H9 (cell line): ENCODE results near the gene SRRM3. TPM values are rescaled to one million over a fixed set of nuclear protein-coding genes. Genes with fewer than 3 reads are reported as not detected.

Experiments
- DNase-seq: peaks from one replicate; pipeline ENCODE4 v3.0.0-alpha.2; 2017
- H2AFZ ChIP-seq: one replicate; pipeline ENCODE4 v1.6.1; 2013; ENCODE audit warnings: mild to moderate bottlenecking, low read length, control low read depth, moderate library complexity
- H2AK5ac ChIP-seq: 2 replicates; pipeline ENCODE4 v1.6.1; 2013; ENCODE audit warnings: low read length, control low read depth, mixed read lengths; ENCODE audit not compliant: insufficient read length
- H2BK120ac ChIP-seq: one replicate; pipeline ENCODE4 v1.6.1; 2013; ENCODE audit warnings: low read depth, mild to moderate bottlenecking, low read length, control low read depth, inconsistent platforms; ENCODE audit not compliant: poor library complexity, severe bottlenecking
- H2BK12ac ChIP-seq: 2 replicates; pipeline ENCODE4 v1.6.1; 2013; ENCODE audit warnings: low read length, control low read depth, mixed read lengths, low read depth; ENCODE audit not compliant: insufficient read length
- H2BK15ac ChIP-seq: 2 replicates; pipeline ENCODE4 v1.6.1; 2013; ENCODE audit warnings: low read depth, low read length, control low read depth
- H2BK20ac ChIP-seq: one replicate; pipeline ENCODE4 v1.6.1; 2013; ENCODE audit warnings: low read depth, mild to moderate bottlenecking, low read length, control low read depth, inconsistent platforms; ENCODE audit not compliant: poor library complexity, severe bottlenecking
- H2BK5ac ChIP-seq: 2 replicates; pipeline ENCODE4 v1.6.1; 2013; ENCODE audit warnings: low read length, control low read depth, mixed read lengths; ENCODE audit not compliant: insufficient read length
- H3K14ac ChIP-seq: 2 replicates; pipeline ENCODE4 v1.6.1; 2013; ENCODE audit warnings: low read length, control low read depth; ENCODE audit not compliant: insufficient read depth
- H3K18ac ChIP-seq: 2 replicates; pipeline ENCODE4 v1.6.1; 2013; ENCODE audit warnings: low read depth, mild to moderate bottlenecking, mixed read lengths, low read length, control low read depth; ENCODE audit not compliant: insufficient read length
- H3K23ac ChIP-seq: 2 replicates; pipeline ENCODE4 v1.6.1; 2013; ENCODE audit warnings: low read length, control low read depth, mixed read lengths, low read depth; ENCODE audit not compliant: insufficient read length
- H3K23me2 ChIP-seq: 2 replicates; pipeline ENCODE4 v1.6.1; 2013; ENCODE audit warnings: low read depth, mild to moderate bottlenecking, mixed read lengths, low read length, control low read depth; ENCODE audit not compliant: insufficient read length, poor library complexity, severe bottlenecking
- H3K27ac ChIP-seq: 2 replicates; pipeline ENCODE4 v1.5.1; 2013; ENCODE audit warnings: low read length, control low read depth, mixed read lengths, low read depth; ENCODE audit not compliant: insufficient read length
- H3K27me3 ChIP-seq: 2 replicates; pipeline ENCODE4 v1.6.1; 2013; ENCODE audit warnings: low read length, control low read depth, inconsistent platforms; ENCODE audit not compliant: insufficient read depth
- H3K4ac ChIP-seq: 2 replicates; pipeline ENCODE4 v1.6.1; 2013; ENCODE audit warnings: low read depth, mild to moderate bottlenecking, control low read depth, inconsistent platforms, low read length, moderate library complexity
- H3K4me1 ChIP-seq: 2 replicates; pipeline ENCODE4 v1.6.1; 2013; ENCODE audit warnings: low read length, control low read depth, inconsistent platforms; ENCODE audit not compliant: insufficient read depth
- H3K4me2 ChIP-seq: 2 replicates; pipeline ENCODE4 v1.6.1; 2013; ENCODE audit warnings: low read length, control low read depth, mixed read lengths; ENCODE audit not compliant: insufficient read length, insufficient read depth
- H3K56ac ChIP-seq: 2 replicates; pipeline ENCODE4 v1.6.1; 2013; ENCODE audit warnings: low read depth, mild to moderate bottlenecking, mixed read lengths, low read length, control low read depth; ENCODE audit not compliant: insufficient read length
- H3K79me1 ChIP-seq: 2 replicates; pipeline ENCODE4 v1.6.1; 2013; ENCODE audit warnings: low read depth, mild to moderate bottlenecking, moderate library complexity, low read length, control low read depth, inconsistent platforms; ENCODE audit not compliant: insufficient read depth, poor library complexity, severe bottlenecking
- H3K79me2 ChIP-seq: 2 replicates; pipeline ENCODE4 v1.6.1; 2013; ENCODE audit warnings: low read length, control low read depth, inconsistent platforms; ENCODE audit not compliant: insufficient read depth
- H3K9ac ChIP-seq: 2 replicates; pipeline ENCODE4 v1.6.1; 2013; ENCODE audit warnings: low read length, control low read depth, mixed read lengths; ENCODE audit not compliant: insufficient read length; ENCODE audit errors: extremely low read depth
- H3K9me3 ChIP-seq: one replicate; pipeline ENCODE4 v1.6.1; 2013; ENCODE audit warnings: low read depth, low read length, inconsistent platforms; ENCODE audit not compliant: control insufficient read depth
- H3T11ph ChIP-seq: one replicate; pipeline ENCODE4 v1.6.1; 2013; ENCODE audit warnings: mild to moderate bottlenecking, low read length, control low read depth, inconsistent platforms
- H4K20me1 ChIP-seq: one replicate; pipeline ENCODE4 v1.6.1; 2013; ENCODE audit not compliant: control insufficient read depth, insufficient read length, insufficient read depth
- H4K5ac ChIP-seq: 2 replicates; pipeline ENCODE4 v1.6.1; 2013; ENCODE audit warnings: low read depth, mild to moderate bottlenecking, mixed read lengths, low read length, control low read depth; ENCODE audit not compliant: insufficient read length
- H4K8ac ChIP-seq: replicated peaks from 2 replicates; pipeline ENCODE4 v1.6.1; 2013; ENCODE audit warnings: low read length, control low read depth, mixed read lengths, low read depth; ENCODE audit not compliant: insufficient read length
- H4K91ac ChIP-seq: 2 replicates; pipeline ENCODE4 v1.6.1; 2013; ENCODE audit warnings: low read depth, mild to moderate bottlenecking, moderate library complexity, mixed read lengths, low read length, control low read depth; ENCODE audit not compliant: insufficient read length
- H3K27ac Mint-ChIP-seq, 3 experiments: 2 replicates in 2 of 3; 3 replicates in 1 of 3; pipeline ENCODE4 v1.8.0; 2020 to 2021; ENCODE audit warnings: mixed read lengths in 3 of 3, mild to moderate bottlenecking in 1 of 3, moderate library complexity in 1 of 3
- H3K27me3 Mint-ChIP-seq: 2 replicates; pipeline ENCODE4 v1.8.0; 2021; ENCODE audit warnings: low read depth, mild to moderate bottlenecking, moderate library complexity, mixed read lengths
- H3K36me3 Mint-ChIP-seq, 3 experiments: 2 replicates in 2 of 3; 3 replicates in 1 of 3; pipeline ENCODE4 v1.8.0; 2020 to 2021; ENCODE audit warnings: low read depth in 3 of 3, mixed read lengths in 3 of 3; ENCODE audit not compliant: insufficient read depth in 1 of 3
- H3K4me1 Mint-ChIP-seq, 2 experiments: 2 replicates each; pipeline ENCODE4 v1.8.0; 2020; ENCODE audit warnings: mixed read lengths in 2 of 2
- H3K4me3 Mint-ChIP-seq, 2 experiments: 2 replicates in 1 of 2; 3 replicates in 1 of 2; pipeline ENCODE4 v1.8.0; 2020 to 2021; ENCODE audit warnings: mild to moderate bottlenecking in 2 of 2, mixed read lengths in 2 of 2, moderate library complexity in 1 of 2
- H3K9me3 Mint-ChIP-seq, 2 experiments: 2 replicates in 1 of 2; 3 replicates in 1 of 2; pipeline ENCODE4 v1.8.0; 2020; ENCODE audit warnings: mild to moderate bottlenecking in 2 of 2, mixed read lengths in 2 of 2, moderate library complexity in 1 of 2
- WGBS: extraction: QIAGEN DNeasy Blood & Tissue Kit; methylation state at CpG from one replicate; pipeline ENCODE4 v1.1.7; 2013; ENCODE audit warnings: missing lambda C conversion rate, low lambda C conversion rate, mixed read lengths; ENCODE audit not compliant: insufficient read length; ENCODE audit errors: extremely low coverage; 5-methylcytosine and 5-hydroxymethylcytosine counted together
- total RNA-seq: library from RNA; stranded (reverse); gene quantifications from 2 replicates; pipeline ENCODE4 v1.2.1, GENCODE V29; 2021
- TF ChIP-seq, protein P1 (sequence below): fragments of 200-600 bp; sonication (generic); conservative IDR thresholded peaks from 3 replicates; pipeline ENCODE4 v1.8.0; 2021; ENCODE audit warnings: antibody characterized with exemption, mild to moderate bottlenecking

SRRM3 gene
- total RNA-seq, 1 experiment from 2014 or later = 11.0 TPM

DNA sequence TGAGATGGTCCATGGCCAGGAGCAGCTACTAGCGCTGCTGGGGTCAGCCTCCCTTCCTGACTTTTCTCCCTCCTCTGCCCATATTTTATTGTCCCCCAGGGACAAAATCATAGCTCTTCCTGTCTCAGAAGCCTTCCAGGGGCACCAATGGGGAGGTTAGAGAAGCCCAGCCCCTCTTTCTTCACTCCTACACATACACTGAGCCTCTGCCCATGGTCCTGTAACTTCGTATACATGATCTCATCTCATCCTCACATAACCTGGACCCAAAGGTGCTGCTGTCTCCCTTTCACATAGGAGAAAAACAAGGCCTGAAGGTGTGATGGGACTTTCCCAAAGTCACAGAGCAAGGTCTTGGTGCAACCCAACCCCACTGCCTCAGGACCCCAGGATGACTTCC, 2.5 kb downstream of the SRRM3 start:
- no peak overlapping the region for H3K9ac ChIP-seq

More for the DNA sequence above, 2.5 kb downstream of the SRRM3 start:
- H3K4me2 ChIP-seq = no peak overlapping the region
- H3K9me3 Mint-ChIP-seq = no peaks in the 10 kb centered on the region
- H3K4me1 Mint-ChIP-seq = peaks cover 11 to 22% of the 10 kb centered on the region in 2 experiments
- H3K56ac ChIP-seq = no peak overlapping the region
- H3T11ph ChIP-seq = no peak overlapping the region
- DNase-seq = no peak
- H3K36me3 Mint-ChIP-seq = no peaks in the 10 kb centered on the region; a peak in 1 of 7 replicates
- no peak overlapping the region for H2AK5ac ChIP-seq
- H3K4me3 Mint-ChIP-seq = no peak overlapping the region
- no peak overlapping the region for H3K18ac ChIP-seq
- H2BK120ac ChIP-seq = no peak overlapping the region
- H3K27ac ChIP-seq = no peak overlapping the region
- H3K27me3 ChIP-seq = no peaks in the 10 kb centered on the region
- H3K79me2 ChIP-seq = no peaks in the 10 kb centered on the region
- no peak overlapping the region for H2AFZ ChIP-seq
- no peak overlapping the region for H2BK5ac ChIP-seq
- no peak overlapping the region for H3K27ac Mint-ChIP-seq
- TF ChIP-seq, protein P1, sequence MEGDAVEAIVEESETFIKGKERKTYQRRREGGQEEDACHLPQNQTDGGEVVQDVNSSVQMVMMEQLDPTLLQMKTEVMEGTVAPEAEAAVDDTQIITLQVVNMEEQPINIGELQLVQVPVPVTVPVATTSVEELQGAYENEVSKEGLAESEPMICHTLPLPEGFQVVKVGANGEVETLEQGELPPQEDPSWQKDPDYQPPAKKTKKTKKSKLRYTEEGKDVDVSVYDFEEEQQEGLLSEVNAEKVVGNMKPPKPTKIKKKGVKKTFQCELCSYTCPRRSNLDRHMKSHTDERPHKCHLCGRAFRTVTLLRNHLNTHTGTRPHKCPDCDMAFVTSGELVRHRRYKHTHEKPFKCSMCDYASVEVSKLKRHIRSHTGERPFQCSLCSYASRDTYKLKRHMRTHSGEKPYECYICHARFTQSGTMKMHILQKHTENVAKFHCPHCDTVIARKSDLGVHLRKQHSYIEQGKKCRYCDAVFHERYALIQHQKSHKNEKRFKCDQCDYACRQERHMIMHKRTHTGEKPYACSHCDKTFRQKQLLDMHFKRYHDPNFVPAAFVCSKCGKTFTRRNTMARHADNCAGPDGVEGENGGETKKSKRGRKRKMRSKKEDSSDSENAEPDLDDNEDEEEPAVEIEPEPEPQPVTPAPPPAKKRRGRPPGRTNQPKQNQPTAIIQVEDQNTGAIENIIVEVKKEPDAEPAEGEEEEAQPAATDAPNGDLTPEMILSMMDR = no peak
- no peak overlapping the region for H3K14ac ChIP-seq
- H3K23me2 ChIP-seq = no peaks in the 10 kb centered on the region
- WGBS = no CpG with 5 or more reads among the region's 2 CpGs
- no peaks in the 10 kb centered on the region for H3K9me3 ChIP-seq
- H3K4ac ChIP-seq = no peak overlapping the region
- H3K79me1 ChIP-seq = no peaks in the 10 kb centered on the region
- no peak overlapping the region for H2BK15ac ChIP-seq
- no peak overlapping the region for H2BK20ac ChIP-seq
- no peaks in the 10 kb centered on the region for H4K20me1 ChIP-seq
- H4K8ac ChIP-seq = no peak overlapping the region
- H3K23ac ChIP-seq = no peak overlapping the region
- peaks cover 31% of the 10 kb centered on the region for H3K27me3 Mint-ChIP-seq
- H2BK12ac ChIP-seq = no peak overlapping the region
- H4K91ac ChIP-seq = no peak overlapping the region
- H3K4me1 ChIP-seq = no peaks in the 10 kb centered on the region
- H4K5ac ChIP-seq = no peak overlapping the region
